ENCODE measurements around the gene ABHD14A. TPM values are rescaled to one million over a fixed set of nuclear protein-coding genes. Genes with fewer than 3 reads are reported as not detected.

The ABHD14A gene
- total and polyA plus RNA-seq, 2 of the 13 experiments (the other 11 are each of a cell fraction or from before 2014, with no cell fraction given): 29.5 to 46.9 TPM

DNA sequence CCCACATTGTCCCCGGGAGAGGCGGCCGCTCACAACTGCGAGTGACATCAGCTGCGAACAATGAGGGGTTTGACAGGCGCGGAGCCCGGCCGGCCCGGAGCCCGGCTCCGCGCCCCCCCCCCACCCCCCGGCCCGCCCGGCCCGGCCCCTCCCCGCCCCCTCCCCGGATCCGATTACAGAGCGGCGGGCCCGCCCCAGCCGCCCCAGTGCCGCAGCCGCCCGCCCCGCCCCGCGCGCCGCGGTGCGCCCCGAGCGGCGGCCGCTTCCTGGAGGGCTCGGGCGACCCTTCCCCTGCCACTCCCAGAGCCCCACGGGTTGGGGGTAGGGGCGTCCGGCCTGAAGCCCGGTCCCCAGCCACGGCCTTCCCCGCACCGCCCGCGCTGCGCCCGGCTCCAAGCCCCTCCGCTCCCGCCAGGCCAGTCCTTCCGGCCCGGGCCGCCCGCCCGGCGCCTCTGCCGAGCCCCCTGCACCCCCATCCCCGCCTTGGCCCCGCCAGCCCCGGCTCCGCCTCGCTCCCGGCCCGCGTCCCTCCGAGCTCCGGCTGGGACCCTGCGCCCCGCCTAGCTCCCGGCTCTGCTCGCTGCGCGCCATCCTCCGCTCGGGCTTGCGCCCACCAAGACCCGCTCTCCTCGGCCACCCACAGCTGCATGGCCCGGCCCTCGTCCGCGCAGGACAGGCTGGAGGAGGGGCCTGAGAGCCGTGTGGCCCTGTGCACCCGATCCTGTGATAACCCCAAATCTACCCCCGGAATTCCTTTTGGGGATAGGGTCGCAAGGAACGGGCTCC is 7.3 kb upstream of the ABHD14A start, which contains the start of gene PCBP4 (continued):
- TF ChIP-seq AGO2 (optimal IDR thresholded peaks at IDR 0.05; ENCODE audit: low read depth, low read length): peak; percentile 99
- peak; percentile 75; the same call in 1 of the 2 replicates for TF ChIP-seq ZNF891 (CRISPR knock-in tag; IDR thresholded peaks at IDR 0.05)
- 0 out of 2 replicates have a peak, but pooled peaks have one; percentile 12 for TF ChIP-seq DMAP1 (CRISPR knock-in tag; IDR thresholded peaks at IDR 0.05)
- TF ChIP-seq AKAP8 (CRISPR knock-in tag; IDR thresholded peaks at IDR 0.05): peak; percentile 93
- 0 out of 2 replicates have a peak, but pooled peaks have one; percentile 51 for TF ChIP-seq NFKB2 (CRISPR knock-in tag; IDR thresholded peaks at IDR 0.05; ENCODE audit: borderline replicate concordance)
- peak; percentile 20; the same call in 1 of the 2 replicates for TF ChIP-seq ZBTB7B (CRISPR knock-in tag; IDR thresholded peaks at IDR 0.05)
- TF ChIP-seq, protein P1, sequence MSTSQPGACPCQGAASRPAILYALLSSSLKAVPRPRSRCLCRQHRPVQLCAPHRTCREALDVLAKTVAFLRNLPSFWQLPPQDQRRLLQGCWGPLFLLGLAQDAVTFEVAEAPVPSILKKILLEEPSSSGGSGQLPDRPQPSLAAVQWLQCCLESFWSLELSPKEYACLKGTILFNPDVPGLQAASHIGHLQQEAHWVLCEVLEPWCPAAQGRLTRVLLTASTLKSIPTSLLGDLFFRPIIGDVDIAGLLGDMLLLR (CRISPR knock-in tag; IDR thresholded peaks at IDR 0.05): 0 out of 2 replicates have a peak, but pooled peaks have one; percentile 19
- no peak for TF ChIP-seq SYNCRIP (IDR thresholded peaks at IDR 0.05; ENCODE audit: insufficient read depth, low read depth, low read length)
- TF ChIP-seq RBFOX2 (IDR thresholded peaks at IDR 0.05; ENCODE audit: low read depth, low read length): peak; percentile 80
- TF ChIP-seq, protein P2, sequence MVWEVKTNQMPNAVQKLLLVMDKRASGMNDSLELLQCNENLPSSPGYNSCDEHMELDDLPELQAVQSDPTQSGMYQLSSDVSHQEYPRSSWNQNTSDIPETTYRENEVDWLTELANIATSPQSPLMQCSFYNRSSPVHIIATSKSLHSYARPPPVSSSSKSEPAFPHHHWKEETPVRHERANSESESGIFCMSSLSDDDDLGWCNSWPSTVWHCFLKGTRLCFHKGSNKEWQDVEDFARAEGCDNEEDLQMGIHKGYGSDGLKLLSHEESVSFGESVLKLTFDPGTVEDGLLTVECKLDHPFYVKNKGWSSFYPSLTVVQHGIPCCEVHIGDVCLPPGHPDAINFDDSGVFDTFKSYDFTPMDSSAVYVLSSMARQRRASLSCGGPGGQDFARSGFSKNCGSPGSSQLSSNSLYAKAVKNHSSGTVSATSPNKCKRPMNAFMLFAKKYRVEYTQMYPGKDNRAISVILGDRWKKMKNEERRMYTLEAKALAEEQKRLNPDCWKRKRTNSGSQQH (CRISPR knock-in tag; IDR thresholded peaks at IDR 0.05; ENCODE audit: low read depth): peak; percentile 24; the same call in 1 of the 2 replicates
- TF ChIP-seq, protein P3, sequence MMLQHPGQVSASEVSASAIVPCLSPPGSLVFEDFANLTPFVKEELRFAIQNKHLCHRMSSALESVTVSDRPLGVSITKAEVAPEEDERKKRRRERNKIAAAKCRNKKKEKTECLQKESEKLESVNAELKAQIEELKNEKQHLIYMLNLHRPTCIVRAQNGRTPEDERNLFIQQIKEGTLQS (CRISPR knock-in tag; IDR thresholded peaks at IDR 0.05): 0 out of 2 replicates have a peak, but pooled peaks have one; percentile 9
- peak; percentile 71 for TF ChIP-seq ZFY (CRISPR knock-in tag; IDR thresholded peaks at IDR 0.05)
- 0 out of 2 replicates have a peak, but pooled peaks have one; percentile 5 for TF ChIP-seq ZIK1 (CRISPR knock-in tag; IDR thresholded peaks at IDR 0.05; ENCODE audit: borderline replicate concordance, low read depth)
- TF ChIP-seq, protein P4, sequence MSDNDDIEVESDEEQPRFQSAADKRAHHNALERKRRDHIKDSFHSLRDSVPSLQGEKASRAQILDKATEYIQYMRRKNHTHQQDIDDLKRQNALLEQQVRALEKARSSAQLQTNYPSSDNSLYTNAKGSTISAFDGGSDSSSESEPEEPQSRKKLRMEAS (IDR thresholded peaks at IDR 0.05): peak; percentile 40; the same call in 1 of the 2 replicates
- TF ChIP-seq MYC (CRISPR knock-in tag; IDR thresholded peaks at IDR 0.05; ENCODE audit: borderline replicate concordance): 0 out of 2 replicates have a peak, but pooled peaks have one; percentile 7
- TF ChIP-seq ZNF235 (CRISPR knock-in tag; IDR thresholded peaks at IDR 0.05; ENCODE audit: borderline replicate concordance): no peak
- TF ChIP-seq, protein P5, sequence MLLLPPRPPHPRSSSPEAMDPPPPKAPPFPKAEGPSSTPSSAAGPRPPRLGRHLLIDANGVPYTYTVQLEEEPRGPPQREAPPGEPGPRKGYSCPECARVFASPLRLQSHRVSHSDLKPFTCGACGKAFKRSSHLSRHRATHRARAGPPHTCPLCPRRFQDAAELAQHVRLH (CRISPR knock-in tag; IDR thresholded peaks at IDR 0.05; ENCODE audit: borderline replicate concordance, low read depth): 0 out of 2 replicates have a peak, but pooled peaks have one; percentile 48
- peak; percentile 64 for TF ChIP-seq IKZF4 (CRISPR knock-in tag; IDR thresholded peaks at IDR 0.05; ENCODE audit: borderline replicate concordance, low read depth, not compliant biosample characterization)
- peak; percentile 19; the same call in 1 of the 2 replicates for TF ChIP-seq SALL1 (CRISPR knock-in tag; IDR thresholded peaks at IDR 0.05)
- TF ChIP-seq, protein P6, sequence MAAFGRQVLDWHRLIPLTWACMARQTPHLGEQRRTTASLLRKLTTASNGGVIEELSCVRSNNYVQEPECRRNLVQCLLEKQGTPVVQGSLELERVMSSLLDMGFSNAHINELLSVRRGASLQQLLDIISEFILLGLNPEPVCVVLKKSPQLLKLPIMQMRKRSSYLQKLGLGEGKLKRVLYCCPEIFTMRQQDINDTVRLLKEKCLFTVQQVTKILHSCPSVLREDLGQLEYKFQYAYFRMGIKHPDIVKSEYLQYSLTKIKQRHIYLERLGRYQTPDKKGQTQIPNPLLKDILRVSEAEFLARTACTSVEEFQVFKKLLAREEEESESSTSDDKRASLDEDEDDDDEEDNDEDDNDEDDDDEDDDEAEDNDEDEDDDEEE (CRISPR knock-in tag; IDR thresholded peaks at IDR 0.05): 0 out of 2 replicates have a peak, but pooled peaks have one; percentile 52
- peak; percentile 54; the same call in 1 of the 2 replicates for TF ChIP-seq ZNF768 (CRISPR knock-in tag; IDR thresholded peaks at IDR 0.05)
- TF ChIP-seq, protein P7, sequence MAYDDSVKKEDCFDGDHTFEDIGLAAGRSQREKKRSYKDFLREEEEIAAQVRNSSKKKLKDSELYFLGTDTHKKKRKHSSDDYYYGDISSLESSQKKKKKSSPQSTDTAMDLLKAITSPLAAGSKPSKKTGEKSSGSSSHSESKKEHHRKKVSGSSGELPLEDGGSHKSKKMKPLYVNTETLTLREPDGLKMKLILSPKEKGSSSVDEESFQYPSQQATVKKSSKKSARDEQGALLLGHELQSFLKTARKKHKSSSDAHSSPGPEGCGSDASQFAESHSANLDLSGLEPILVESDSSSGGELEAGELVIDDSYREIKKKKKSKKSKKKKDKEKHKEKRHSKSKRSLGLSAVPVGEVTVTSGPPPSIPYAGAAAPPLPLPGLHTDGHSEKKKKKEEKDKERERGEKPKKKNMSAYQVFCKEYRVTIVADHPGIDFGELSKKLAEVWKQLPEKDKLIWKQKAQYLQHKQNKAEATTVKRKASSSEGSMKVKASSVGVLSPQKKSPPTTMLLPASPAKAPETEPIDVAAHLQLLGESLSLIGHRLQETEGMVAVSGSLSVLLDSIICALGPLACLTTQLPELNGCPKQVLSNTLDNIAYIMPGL (CRISPR knock-in tag; IDR thresholded peaks at IDR 0.05; ENCODE audit: borderline replicate concordance in 1 of 2, low read depth in 1 of 2): 0 out of 4 replicates have a peak, but pooled peaks of 1 of the 2 experiments have one; percentile 17

All from HepG2 (cell line).